ENCODE data around the gene PCDHGA8. TPM values are rescaled to one million over a fixed set of nuclear protein-coding genes. Genes with fewer than 3 reads are reported as not detected.
"Not testable (repeated sequence)": the region's sequence is repeated elsewhere in the genome, so short reads cannot be mapped to it uniquely, and the experiment has no call there.

The PCDHGA8 gene
- total RNA-seq, 3 donors from 2014 or later (not counting 1 experiment from before 2014, with no cell fraction given): 0.07 to 0.28 (median 0.09) TPM

- Mint-ChIP-seq H3K27me3 (ENCODE audit: low read depth in 2 of 2) (peaks cover 47 to 85% of the 10 kb centered on the region in 2 donors), H3K4me1 (no peaks in the 10 kb centered on the region), H3K27ac (no peak overlapping the region), H3K9me3 (peaks cover 6 to 8% of the 10 kb centered on the region in 2 donors), H3K36me3 (peaks cover 28% of the 10 kb centered on the region), H3K4me3 (peak overlapping the region; percentile 45)
- H3K9me3 ChIP-seq (ENCODE audit: control insufficient read depth, insufficient read depth, low read length): peaks cover 31% of the 10 kb centered on the region
- H3K36me3 ChIP-seq (ENCODE audit: control insufficient read depth, insufficient read depth, low read length): no peaks in the 10 kb centered on the region
- H3K27ac ChIP-seq (ENCODE audit: low read length): no peak overlapping the region
- WGBS (ENCODE audit: insufficient coverage): 38% methylated on average over 31 of the region's 31 CpGs
- ATAC-seq: no peak
- no peaks in the 10 kb centered on the region for H3K4me1 ChIP-seq (ENCODE audit: control insufficient read depth, insufficient read depth, low read length)
- DNase-seq: no peak
- peaks cover 43% of the 10 kb centered on the region for H3K27me3 ChIP-seq (ENCODE audit: control insufficient read depth, insufficient read depth, low read length)
- TF ChIP-seq CTCF (IDR thresholded peaks at IDR 0.05): no peak
- no peak overlapping the region for H3K4me3 ChIP-seq (ENCODE audit: low read length)
- intact Hi-C loops (cut with micrococcal nuclease): no loop called here
Measured at GRCh38 chr5:141343953-141344463, 48.4 kb upstream of the PCDHGA8 start.

- Mint-ChIP-seq H3K9me3 (peaks cover 6 to 8% of the 10 kb centered on the region in 2 donors), H3K27me3 (ENCODE audit: low read depth in 2 of 2) (peaks cover 50 to 86% of the 10 kb centered on the region in 2 donors), H3K4me3 (no peak overlapping the region), H3K4me1 (no peaks in the 10 kb centered on the region), H3K27ac (no peak overlapping the region), H3K36me3 (peaks cover 34% of the 10 kb centered on the region)
- TF ChIP-seq CTCF (IDR thresholded peaks at IDR 0.05): no peak
- WGBS (ENCODE audit: insufficient coverage): 45% methylated on average over 20 of the region's 20 CpGs
- intact Hi-C loops (cut with micrococcal nuclease): no loop called here
- H3K27ac ChIP-seq (ENCODE audit: low read length): no peak overlapping the region
- H3K4me3 ChIP-seq (ENCODE audit: low read length): no peak overlapping the region
- H3K36me3 ChIP-seq (ENCODE audit: control insufficient read depth, insufficient read depth, low read length): no peaks in the 10 kb centered on the region
- DNase-seq: no peak
- H3K27me3 ChIP-seq (ENCODE audit: control insufficient read depth, insufficient read depth, low read length): peaks cover 34% of the 10 kb centered on the region
- H3K4me1 ChIP-seq (ENCODE audit: control insufficient read depth, insufficient read depth, low read length): no peaks in the 10 kb centered on the region
- peaks cover 27% of the 10 kb centered on the region for H3K9me3 ChIP-seq (ENCODE audit: control insufficient read depth, insufficient read depth, low read length)
- no peak for ATAC-seq
Measured at GRCh38 chr5:141345327-141345726, 47.1 kb upstream of the PCDHGA8 start.

GRCh38 chr5:141346017-141346416, 46.4 kb upstream of the PCDHGA8 start:
- intact Hi-C loops (cut with micrococcal nuclease); H3K4me3 ChIP-seq (ENCODE audit: low read length); H3K4me1 ChIP-seq (ENCODE audit: control insufficient read depth, insufficient read depth, low read length); H3K4me1 Mint-ChIP-seq; DNase-seq; ATAC-seq; H3K27ac ChIP-seq (ENCODE audit: low read length); H3K36me3 ChIP-seq (ENCODE audit: control insufficient read depth, insufficient read depth, low read length); H3K27ac Mint-ChIP-seq; H3K4me3 Mint-ChIP-seq; H3K9me3 Mint-ChIP-seq: not testable (repeated sequence)
- 45% methylated on average over 20 of the region's 35 CpGs for WGBS (ENCODE audit: insufficient coverage)
- Histone ChIP-seq H3K27me3 (ENCODE audit: control insufficient read depth, insufficient read depth, low read length) (peaks cover 39% of the 10 kb centered on the region), H3K9me3 (ENCODE audit: control insufficient read depth, insufficient read depth, low read length) (peaks cover 30% of the 10 kb centered on the region)
- Mint-ChIP-seq H3K27me3 (ENCODE audit: low read depth in 2 of 2) (peaks cover 51 to 86% of the 10 kb centered on the region in 2 donors), H3K36me3 (peaks cover 38% of the 10 kb centered on the region)

GRCh38 chr5:141349917-141350619, 42.4 kb upstream of the PCDHGA8 start, which contains the start of gene PCDHGB1:
Gene PCDHGB1, plus strand, starts transcription at chr5:141350099. Its CDS starts 162 bp downstream, at chr5:141350261.
- peak in 2 of 3 donors; percentile 55 to 65 for ATAC-seq
- H3K4me3 ChIP-seq (ENCODE audit: low read length): no peak within 1 kb of the TSS
- peak in 1 of 2 donors; percentile 52 for DNase-seq
- TF ChIP-seq CTCF (IDR thresholded peaks at IDR 0.05): no peak
- intact Hi-C loops (cut with micrococcal nuclease): no loop called here
- H3K27me3 Mint-ChIP-seq (ENCODE audit: low read depth in 2 of 2): peaks cover 50 to 78% of the 10 kb centered on the region in 2 donors
- H3K27me3 ChIP-seq (ENCODE audit: control insufficient read depth, insufficient read depth, low read length): peaks cover 39% of the 10 kb centered on the region
- peaks cover 25% of the 10 kb centered on the region for H3K36me3 Mint-ChIP-seq
- H3K27ac ChIP-seq (ENCODE audit: low read length): no peak within 1 kb of the TSS
- H3K36me3 ChIP-seq (ENCODE audit: control insufficient read depth, insufficient read depth, low read length): no peaks in the 10 kb centered on the region
- peak within 1 kb of the TSS; percentile 25 for H3K4me3 Mint-ChIP-seq
- no peak within 1 kb of the TSS for H3K27ac Mint-ChIP-seq
- H3K9me3 ChIP-seq (ENCODE audit: control insufficient read depth, insufficient read depth, low read length): peaks cover 31% of the 10 kb centered on the region
- H3K4me1 ChIP-seq (ENCODE audit: control insufficient read depth, insufficient read depth, low read length): peaks cover 3% of the 10 kb centered on the region
- H3K9me3 Mint-ChIP-seq: peaks cover 6 to 8% of the 10 kb centered on the region in 2 donors
- 29% methylated on average over 29 of the region's 29 CpGs for WGBS (ENCODE audit: insufficient coverage)
- H3K4me1 Mint-ChIP-seq: no peaks in the 10 kb centered on the region
